Spleen (tissue), 11 donors: Measurements from ENCODE around the gene FNTB. TPM values are rescaled to one million over a fixed set of nuclear protein-coding genes. Genes with fewer than 3 reads are reported as not detected.
A peak's percentile ranks its signal among the peaks of the same experiment; 100 is the strongest.

Source experiments
- DNase-seq: peaks from one replicate; pipeline ENCODE4 v3.0.0-alpha.2; 2020
- H3K27ac ChIP-seq, 8 donors: fragments of 200-600 bp; sonication (generic) in 7 of 8; 1 replicate in 4 of 8; 2 replicates in 4 of 8; pipeline versions ENCODE4 v1.5.0 to v1.8.0; 2016 to 2021; ENCODE audit warnings: inconsistent platforms in 4 of 8, mild to moderate bottlenecking in 4 of 8, moderate library complexity in 1 of 8
- H3K27me3 ChIP-seq, 7 donors: fragments of 200-600 bp; sonication (generic) in 6 of 7; replicated peaks in 1 of 7; 1 replicate in 4 of 7; 2 replicates in 3 of 7; pipeline versions ENCODE4 v1.5.0 to v1.8.0; 2016 to 2021; ENCODE audit warnings: inconsistent platforms in 3 of 7, mild to moderate bottlenecking in 1 of 7
- H3K36me3 ChIP-seq, 6 donors: fragments of 200-600 bp; sonication (generic) in 5 of 6; 1 replicate in 4 of 6; 2 replicates in 2 of 6; pipeline versions ENCODE4 v1.5.0 to v1.8.0; 2016 to 2021; ENCODE audit warnings: inconsistent platforms in 2 of 6
- H3K4me1 ChIP-seq, 6 donors: fragments of 200-600 bp; sonication (generic) in 5 of 6; 1 replicate in 3 of 6; 2 replicates in 3 of 6; pipeline versions ENCODE4 v1.5.0 to v1.8.0; 2016 to 2021; ENCODE audit warnings: inconsistent platforms in 3 of 6
- H3K4me3 ChIP-seq, 8 donors: fragments of 200-600 bp; sonication (generic) in 7 of 8; 1 replicate in 4 of 8; 2 replicates in 4 of 8; pipeline versions ENCODE4 v1.5.0 to v1.8.0; 2016 to 2021; ENCODE audit warnings: inconsistent platforms in 4 of 8, mild to moderate bottlenecking in 4 of 8, moderate library complexity in 2 of 8
- H3K9me3 ChIP-seq, 8 donors: fragments of 200-600 bp; sonication (generic) in 7 of 8; 1 replicate in 4 of 8; 2 replicates in 4 of 8; pipeline versions ENCODE4 v1.5.0 to v1.8.0; 2016 to 2021; ENCODE audit warnings: inconsistent platforms in 4 of 8
- CTCF ChIP-seq, 11 experiments: fragments of 200-600 bp in 7 of 11; fragments of 450-650 bp in 4 of 11; sonication (generic) in 4 of 11; IDR thresholded peaks in 8 of 11; conservative IDR thresholded peaks in 3 of 11; 1 replicate in 7 of 11; 2 replicates in 4 of 11; pipeline versions ENCODE4 v1.4.0 to v1.8.0; 2016 to 2021; ENCODE audit warnings: antibody characterized with exemption in 11 of 11, inconsistent platforms in 4 of 11, mild to moderate bottlenecking in 1 of 11
- POLR2A ChIP-seq, 3 donors: fragments of 450-650 bp; IDR thresholded peaks; one replicate each; pipeline ENCODE4 v1.5.1; 2017; ENCODE audit warnings: antibody characterized with exemption in 3 of 3, mild to moderate bottlenecking in 1 of 3
- POLR2AphosphoS5 ChIP-seq, 3 donors: sonication (generic); formaldehyde crosslinking; IDR thresholded peaks; one replicate each; pipeline ENCODE4 v1.5.1; 2017; ENCODE audit warnings: antibody characterized with exemption in 3 of 3
- WGBS, 5 donors: extraction: QIAGEN DNeasy Blood & Tissue Kit in 3 of 5; methylation state at CpG; one replicate each; pipeline versions ENCODE4 v1.1.5 to v1.1.7; 2013 to 2018; 5-methylcytosine and 5-hydroxymethylcytosine counted together
- intact Hi-C: fragments of 100-400 bp; cut with DNase I; formaldehyde crosslinking; loops from one replicate; pipeline ENCODE4 v1.15.0; 2023; ENCODE audit warnings: low total_unique reads
- polyA plus RNA-seq, 3 donors: library from polyadenylated mRNA; stranded (reverse); fragments of 200-250 nt; gene quantifications; one replicate each; pipeline ENCODE4 v1.2.1, GENCODE V29; 2013
- total RNA-seq, 7 donors: library from RNA; depleted of rRNA in 3 of 7; stranded (reverse); fragments of >200 nt in 3 of 7; fragmentation: NEBNext Ultra II Directional in 4 of 7; extraction: Animal tissue kit (Norgen Biotek cat#: 25700) in 4 of 7; gene quantifications; one replicate each; pipeline versions ENCODE4 v1.1.0 to v1.2.1, GENCODE V29; 2016 to 2021
- donor health status: healthy with polysubstance abuse.
- donor health status: DM: no; HTN: no; CAD: no; lungs with moderate emphysema.
- donor health status: DM: no; HTN: no; CAD: no.
- donor health status: Bipolar disorder and iron deficiency.
- donor health status: healthy.
- donor health status: DM: no; HTN: no; CAD: no.
- donor health status: DM: yes; HTN: yes; CAD: no.

The FNTB gene
- total and polyA plus RNA-seq, 10 donors, result 4.7 to 17.0 (median 10.0) TPM

DNA sequence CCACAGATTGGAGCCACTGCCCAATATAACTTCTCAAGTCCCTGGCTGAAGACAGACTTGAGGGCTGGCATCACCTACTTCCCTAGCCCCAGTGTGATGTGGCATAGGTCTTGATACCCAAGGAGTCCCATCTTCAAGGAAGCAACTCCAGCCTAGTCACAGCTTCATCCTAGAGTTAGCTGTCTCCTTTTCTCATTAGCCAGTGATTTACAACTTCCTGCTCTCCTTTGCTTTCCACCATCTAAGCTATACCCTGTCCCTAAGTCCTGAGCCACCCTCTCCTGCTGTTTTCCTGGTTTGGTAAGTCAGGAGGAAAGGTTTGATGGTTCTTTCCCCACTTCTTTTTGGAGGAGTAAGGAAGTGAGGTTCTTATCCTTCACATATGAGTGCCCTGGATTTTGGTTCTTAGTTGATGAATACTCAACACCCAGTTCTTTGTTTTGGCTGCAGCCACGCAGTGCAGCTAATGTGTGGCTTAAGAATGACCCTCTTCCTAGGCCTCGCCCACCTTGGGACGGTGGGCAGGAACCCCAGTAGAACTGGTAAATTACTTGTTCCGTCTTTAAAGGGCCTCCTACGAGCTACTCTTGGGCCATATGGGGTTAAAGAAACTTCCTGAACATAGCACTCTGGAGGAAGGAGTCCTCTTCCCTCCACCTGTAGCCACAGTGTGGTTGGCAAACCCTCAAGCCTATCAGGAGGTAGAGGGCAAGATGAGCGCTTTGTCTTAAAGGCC is 40.2 kb upstream of the FNTB start:
- Histone ChIP-seq H3K27ac (no peak overlapping the region), H3K27me3 (no peaks in the 10 kb centered on the region), H3K4me1 (peaks cover 0 to 27% (median 4%) of the 10 kb centered on the region in 6 donors), H3K4me3 (no peak overlapping the region), H3K36me3 (peaks cover 0 to 89% (median 11%) of the 10 kb centered on the region in 6 donors), H3K9me3 (no peaks in the 10 kb centered on the region)
- TF ChIP-seq POLR2A (IDR thresholded peaks at IDR 0.05) (no peak), CTCF (IDR thresholded peaks at IDR 0.05 in 8 of 11, conservative IDR thresholded peaks at IDR 0.05 in 3 of 11) (no peak), POLR2AphosphoS5 (IDR thresholded peaks at IDR 0.05) (no peak)
- DNase-seq, result no peak
- WGBS, 5 donors, result 67 to 78% (median 73%) methylated on average over 6 of the region's 6 CpGs
- intact Hi-C loops, result no loop called here

- H3K9me3 ChIP-seq, result no peaks in the 10 kb centered on the region
- H3K27ac ChIP-seq, result no peak overlapping the region
- 81 to 93% (median 89%) methylated on average over 21 to 28 of the region's 28 CpGs for WGBS, 5 donors
- peaks cover 0 to 36% (median 8%) of the 10 kb centered on the region in 6 donors for H3K4me1 ChIP-seq
- peaks cover 0 to 74% (median 9%) of the 10 kb centered on the region in 6 donors for H3K36me3 ChIP-seq
- H3K27me3 ChIP-seq, result no peaks in the 10 kb centered on the region
- TF ChIP-seq CTCF (IDR thresholded peaks at IDR 0.05 in 8 of 11, conservative IDR thresholded peaks at IDR 0.05 in 3 of 11) (no peak), POLR2A (IDR thresholded peaks at IDR 0.05) (no peak), POLR2AphosphoS5 (IDR thresholded peaks at IDR 0.05) (peak in 1 of 3 donors; percentile 30)
- H3K4me3 ChIP-seq, result no peak overlapping the region
- DNase-seq, result peak; percentile 51
- intact Hi-C loops, result no loop called here
These were observed 38.7 kb upstream of the FNTB start for GRCh38 chr14:64947710-64948611.

- DNase-seq, result no peak
- Histone ChIP-seq H3K27me3 (no peaks in the 10 kb centered on the region), H3K9me3 (no peaks in the 10 kb centered on the region), H3K36me3 (peaks cover 0 to 67% (median 9%) of the 10 kb centered on the region in 6 donors), H3K4me1 (peaks cover 0 to 29% (median 5%) of the 10 kb centered on the region in 6 donors), H3K4me3 (no peak overlapping the region), H3K27ac (no peak overlapping the region)
- 92 to 99% (median 95%) methylated on average over 6 to 8 of the region's 8 CpGs for WGBS, 5 donors
- no peak for TF ChIP-seq POLR2A (IDR thresholded peaks at IDR 0.05)
- TF ChIP-seq POLR2AphosphoS5 (IDR thresholded peaks at IDR 0.05), result no peak
- TF ChIP-seq CTCF (IDR thresholded peaks at IDR 0.05 in 8 of 11, conservative IDR thresholded peaks at IDR 0.05 in 3 of 11), result no peak
- intact Hi-C loops, result no loop called here
These were observed 38.0 kb upstream of the FNTB start for GRCh38 chr14:64948612-64949210.
